Stimulated activated CD8-positive, alpha-beta memory T cell treated with anti-CD3 and anti-CD28 coated beads, Interleukin-15, amount 100 ng/mL, for 4 hours (primary cell): ENCODE results near the gene LMLN.
"Not testable (repeated sequence)": the region's sequence is repeated elsewhere in the genome, so short reads cannot be mapped to it uniquely, and the experiment has no call there.

Source experiments
- DNase-seq, 2 donors: peaks; one replicate each; pipeline ENCODE4 v3.0.0-alpha.2; 2020; ENCODE audit warnings: low read depth in 2 of 2

Gene LMLN

GRCh38 chr3:198027045-198027798 is 67.2 kb downstream of the LMLN start:
- DNase-seq, result no peak

- DNase-seq, result no peak
Measured at GRCh38 chr3:198027799-198028390, 67.9 kb downstream of the LMLN start.

- DNase-seq, result no peak
Measured at GRCh38 chr3:198028718-198029117, 68.7 kb downstream of the LMLN start.

GRCh38 chr3:198030125-198030524 is 70.1 kb downstream of the LMLN start:
- DNase-seq, result no peak

GRCh38 chr3:198030726-198031125 is 70.7 kb downstream of the LMLN start:
- no peak for DNase-seq

GRCh38 chr3:198032039-198032936 is 72.3 kb downstream of the LMLN start:
- no peak for DNase-seq

- no peak for DNase-seq
Measured at GRCh38 chr3:198043119-198043518, 83.1 kb downstream of the LMLN start.

- no peak for DNase-seq
Measured at GRCh38 chr3:198046120-198046857, 86.3 kb downstream of the LMLN start.

- DNase-seq, result no peak
Measured at GRCh38 chr3:198048445-198048844, 88.4 kb downstream of the LMLN start.

GRCh38 chr3:198051836-198052235 is 91.8 kb downstream of the LMLN start:
- no peak for DNase-seq

- DNase-seq, result not testable (repeated sequence)
Measured at GRCh38 chr3:198053462-198053861, 93.4 kb downstream of the LMLN start.

GRCh38 chr3:198061119-198062067 is 101.4 kb downstream of the LMLN start:
- DNase-seq, result no peak

- no peak for DNase-seq
Measured at GRCh38 chr3:198062068-198062465, 102.0 kb downstream of the LMLN start.

GRCh38 chr3:198064420-198064819 is 104.4 kb downstream of the LMLN start:
- DNase-seq, result no peak

GRCh38 chr3:198065897-198066296 is 105.9 kb downstream of the LMLN start:
- DNase-seq, result no peak

GRCh38 chr3:198067416-198067815 is 107.4 kb downstream of the LMLN start:
- DNase-seq, result no peak

- no peak for DNase-seq
Measured at GRCh38 chr3:198070871-198071270, 110.9 kb downstream of the LMLN start.

GRCh38 chr3:198071602-198072287 is 111.7 kb downstream of the LMLN start:
- peak; percentile 20 to 45 for DNase-seq

GRCh38 chr3:198076722-198077308 is 116.8 kb downstream of the LMLN start:
- DNase-seq, result no peak
